Tibial nerve (tissue), 4 donors: ENCODE measurements around the gene SLC51B. TPM values are rescaled to one million over a fixed set of nuclear protein-coding genes. Genes with fewer than 3 reads are reported as not detected.

Experiments used
- DNase-seq, 2 donors: peaks; one replicate each; pipeline ENCODE4 v3.0.0-alpha.2; 2019; ENCODE audit warnings: low spot score in 2 of 2
- H3K27ac ChIP-seq, 4 donors: fragments of 200-600 bp; sonication (generic) in 3 of 4; one replicate each; pipeline ENCODE4 v1.5.1; 2017 to 2019; ENCODE audit warnings: mild to moderate bottlenecking in 1 of 4
- H3K27me3 ChIP-seq, 2 donors: fragments of 200-600 bp; sonication (generic) in 1 of 2; one replicate each; pipeline versions ENCODE4 v1.5.1 to v1.6.0; 2017 to 2019
- H3K36me3 ChIP-seq, 3 donors: fragments of 200-600 bp; sonication (generic); one replicate each; pipeline ENCODE4 v1.5.1; 2018 to 2019
- H3K4me1 ChIP-seq, 4 donors: fragments of 200-600 bp; sonication (generic) in 3 of 4; one replicate each; pipeline ENCODE4 v1.5.1; 2017 to 2019
- H3K4me3 ChIP-seq, 4 donors: fragments of 200-600 bp; sonication (generic) in 3 of 4; one replicate each; pipeline ENCODE4 v1.5.1; 2017 to 2019; ENCODE audit warnings: mild to moderate bottlenecking in 1 of 4, moderate library complexity in 1 of 4
- H3K9me3 ChIP-seq, 4 donors: fragments of 200-600 bp; sonication (generic) in 3 of 4; one replicate each; pipeline ENCODE4 v1.5.1; 2017 to 2019
- CTCF ChIP-seq, 5 experiments: fragments of 200-600 bp in 3 of 5; fragments of 450-650 bp in 2 of 5; sonication (generic) in 3 of 5; IDR thresholded peaks; one replicate each; pipeline ENCODE4 v1.5.1; 2016 to 2019; ENCODE audit warnings: antibody characterized with exemption in 5 of 5, mild to moderate bottlenecking in 3 of 5, moderate library complexity in 2 of 5
- EP300 ChIP-seq, 2 donors: sonication (generic); formaldehyde crosslinking; IDR thresholded peaks; one replicate each; pipeline ENCODE4 v1.6.1; 2017; ENCODE audit warnings: antibody characterized with exemption in 2 of 2, mild to moderate bottlenecking in 1 of 2
- POLR2A ChIP-seq, 2 donors: fragments of 450-650 bp; IDR thresholded peaks; one replicate each; pipeline ENCODE4 v1.6.1; 2017; ENCODE audit warnings: antibody characterized with exemption in 2 of 2, mild to moderate bottlenecking in 2 of 2, moderate library complexity in 2 of 2
- WGBS, 2 donors: methylation state at CpG; one replicate each; pipeline ENCODE4 v1.1.5; 2018; 5-methylcytosine and 5-hydroxymethylcytosine counted together
- total RNA-seq, 4 donors: library from RNA; depleted of rRNA; stranded (reverse); fragments of >200 nt; gene quantifications; one replicate each; pipeline ENCODE4 v1.1.0, GENCODE V29; 2016

SLC51B gene
- total RNA-seq, 4 donors from 2014 or later, result 2.7 TPM; not detected in 3

GRCh38 chr15:65067645-65068402 lies 22.6 kb downstream of the SLC51B start, which contains the start of gene RASL12:
TSS of gene RASL12 (minus strand) at chr15:65067991. CDS start at chr15:65067835, 156 bp downstream.
- Histone ChIP-seq H3K4me1 (peaks cover 0 to 77% (median 39%) of the 10 kb centered on the region in 4 donors), H3K4me3 (peak within 1 kb of the TSS; percentile 47 to 81 (median 52)), H3K27ac (peak within 1 kb of the TSS; percentile 64 to 95 (median 90)), H3K9me3 (no peaks in the 10 kb centered on the region), H3K36me3 (no peaks in the 10 kb centered on the region), H3K27me3 (no peaks in the 10 kb centered on the region)
- WGBS, 2 donors, result 4 to 10% methylated on average over 19 to 25 of the region's 66 CpGs
- TF ChIP-seq POLR2A (IDR thresholded peaks at IDR 0.05), result peak in 1 of 2 donors; percentile 57
- no peak for TF ChIP-seq EP300 (IDR thresholded peaks at IDR 0.05)
- TF ChIP-seq CTCF (IDR thresholded peaks at IDR 0.05), result no peak
- DNase-seq, result no peak

- H3K9me3 ChIP-seq, result no peaks in the 10 kb centered on the region
- DNase-seq, result no peak
- 48 to 56% methylated on average over 3 of the region's 3 CpGs for WGBS, 2 donors
Observed at GRCh38 chr15:65068403-65068788, 23.2 kb downstream of the SLC51B start.

GRCh38 chr15:65069179-65069578 lies 24.0 kb downstream of the SLC51B start:
- 36 to 50% methylated on average over 1 of the region's 1 CpG for WGBS, 2 donors
- H3K36me3 ChIP-seq, result no peaks in the 10 kb centered on the region
- DNase-seq, result no peak
- no peak overlapping the region for H3K4me3 ChIP-seq
- TF ChIP-seq POLR2A (IDR thresholded peaks at IDR 0.05) (no peak), EP300 (IDR thresholded peaks at IDR 0.05) (no peak), CTCF (IDR thresholded peaks at IDR 0.05) (no peak)
- peak overlapping the region in 3 of 4 donors; percentile 87 to 95 (median 94) for H3K27ac ChIP-seq
- no peaks in the 10 kb centered on the region for H3K9me3 ChIP-seq
- H3K27me3 ChIP-seq, result no peaks in the 10 kb centered on the region
- H3K4me1 ChIP-seq, result peaks cover 0 to 64% (median 29%) of the 10 kb centered on the region in 4 donors

More at GRCh38 chr15:65068403-65068788, 23.2 kb downstream of the SLC51B start:
- H3K36me3 ChIP-seq, result no peaks in the 10 kb centered on the region
- H3K4me3 ChIP-seq, result peak overlapping the region in 3 of 4 donors; percentile 49 to 81 (median 55)
- H3K4me1 ChIP-seq, result peaks cover 0 to 72% (median 34%) of the 10 kb centered on the region in 4 donors
- H3K27me3 ChIP-seq, result no peaks in the 10 kb centered on the region
- H3K27ac ChIP-seq, result peak overlapping the region; percentile 64 to 95 (median 90)
- TF ChIP-seq POLR2A (IDR thresholded peaks at IDR 0.05) (no peak), CTCF (IDR thresholded peaks at IDR 0.05) (no peak), EP300 (IDR thresholded peaks at IDR 0.05) (no peak)

GRCh38 chr15:65069779-65070546 lies 24.8 kb downstream of the SLC51B start:
- no peak for DNase-seq

More at GRCh38 chr15:65069779-65070546, 24.8 kb downstream of the SLC51B start:
- Histone ChIP-seq H3K4me3 (no peak overlapping the region), H3K27me3 (no peaks in the 10 kb centered on the region), H3K4me1 (peaks cover 0 to 56% (median 26%) of the 10 kb centered on the region in 4 donors), H3K27ac (peak overlapping the region in 2 of 4 donors; percentile 46 to 71), H3K9me3 (no peaks in the 10 kb centered on the region), H3K36me3 (no peaks in the 10 kb centered on the region)
- WGBS, 2 donors, result 76 to 84% methylated on average over 5 of the region's 5 CpGs
- TF ChIP-seq CTCF (IDR thresholded peaks at IDR 0.05), result no peak
- TF ChIP-seq POLR2A (IDR thresholded peaks at IDR 0.05), result no peak
- TF ChIP-seq EP300 (IDR thresholded peaks at IDR 0.05), result no peak
